LNCaP clone FGC (cell line): ENCODE data around the gene AJAP1.
"Not testable (repeated sequence)": the region's sequence is repeated elsewhere in the genome, so short reads cannot be mapped to it uniquely, and the experiment has no call there.

Source experiments
- DNase-seq: peaks from one replicate; pipeline ENCODE4 v3.0.0-alpha.2; 2011; ENCODE audit warnings: low read depth
- H3K4me3 ChIP-seq: 2 replicates; pipeline ENCODE4 v1.5.1; 2011; ENCODE audit warnings: mild to moderate bottlenecking, low read depth, low read length, control low read depth
- CTCF ChIP-seq: IDR thresholded peaks from 2 replicates; pipeline ENCODE4 v1.5.1; 2012; ENCODE audit warnings: mild to moderate bottlenecking; ENCODE audit not compliant: control insufficient read depth, insufficient read depth; ENCODE audit errors: extremely low read depth

AJAP1 gene

GRCh38 chr1:4664606-4665005, 10.2 kb downstream of the AJAP1 start:
- no peak for DNase-seq
- H3K4me3 ChIP-seq: no peak overlapping the region
- no peak for TF ChIP-seq CTCF

DNA sequence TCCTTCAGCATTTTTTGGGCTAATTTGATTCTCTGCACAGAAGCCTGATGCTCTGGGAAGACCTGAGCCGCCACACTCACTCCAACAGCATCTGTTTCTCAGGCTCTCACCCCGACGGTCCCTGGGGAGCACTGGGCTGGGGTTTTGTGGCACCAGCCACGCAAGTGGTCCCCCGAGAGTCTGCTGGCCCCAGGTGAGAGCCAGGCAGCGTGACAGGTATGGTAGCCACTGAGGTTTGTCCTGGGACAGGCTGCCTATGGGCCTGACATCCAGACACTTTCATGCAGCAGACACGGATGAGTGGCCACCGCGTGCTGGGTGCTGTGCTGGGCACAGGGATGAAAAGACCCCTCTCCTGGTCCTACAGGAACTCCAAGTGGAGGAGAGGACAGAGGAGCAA, 11.0 kb downstream of the AJAP1 start:
- no peak for TF ChIP-seq CTCF
- H3K4me3 ChIP-seq: no peak overlapping the region
- DNase-seq: no peak

DNA sequence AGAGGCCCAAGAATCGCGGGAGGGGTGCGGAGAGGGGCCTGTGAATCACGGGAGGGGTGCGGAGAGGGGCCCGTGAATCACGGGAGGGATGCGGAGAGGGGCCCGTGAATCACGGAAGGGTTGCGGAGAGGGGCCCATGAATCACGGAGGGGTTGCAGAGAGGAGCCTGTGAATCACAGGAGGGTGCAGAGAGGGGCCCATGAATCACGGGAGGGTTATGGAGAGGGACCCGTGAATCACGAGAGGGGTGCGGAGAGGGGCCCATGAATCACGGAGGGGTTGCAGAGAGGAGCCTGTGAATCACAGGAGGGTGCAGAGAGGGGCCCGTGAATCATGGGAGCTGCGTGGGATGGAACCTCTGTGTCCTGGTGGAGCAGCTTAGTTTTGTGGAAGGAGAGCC, 12.3 kb downstream of the AJAP1 start:
- DNase-seq, H3K4me3 ChIP-seq: not testable (repeated sequence)

- no peak for DNase-seq
- H3K4me3 ChIP-seq: no peak overlapping the region
- no peak for TF ChIP-seq CTCF
Observed at GRCh38 chr1:4668743-4669700, 14.6 kb downstream of the AJAP1 start.

DNA sequence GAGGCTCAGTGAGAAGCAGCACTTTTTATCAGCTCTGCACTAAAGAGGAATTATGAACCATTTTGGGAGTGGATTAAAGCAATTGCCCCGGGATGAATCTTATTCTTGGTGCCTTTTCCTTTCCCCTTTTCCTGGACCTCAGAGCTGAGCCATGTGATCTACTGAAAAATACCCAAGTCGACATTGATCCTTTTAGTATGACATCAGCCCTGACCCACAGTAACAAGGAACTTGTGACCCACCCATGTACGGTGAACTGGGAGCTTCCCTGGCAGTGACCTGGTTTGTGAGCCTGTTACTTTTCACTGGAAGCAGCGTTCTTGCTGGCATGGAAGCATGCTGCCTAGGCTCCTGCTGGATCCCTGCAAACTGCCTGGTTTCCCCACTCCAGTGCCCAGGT, 15.9 kb downstream of the AJAP1 start:
- DNase-seq: no peak
- TF ChIP-seq CTCF: no peak
- no peak overlapping the region for H3K4me3 ChIP-seq

DNA sequence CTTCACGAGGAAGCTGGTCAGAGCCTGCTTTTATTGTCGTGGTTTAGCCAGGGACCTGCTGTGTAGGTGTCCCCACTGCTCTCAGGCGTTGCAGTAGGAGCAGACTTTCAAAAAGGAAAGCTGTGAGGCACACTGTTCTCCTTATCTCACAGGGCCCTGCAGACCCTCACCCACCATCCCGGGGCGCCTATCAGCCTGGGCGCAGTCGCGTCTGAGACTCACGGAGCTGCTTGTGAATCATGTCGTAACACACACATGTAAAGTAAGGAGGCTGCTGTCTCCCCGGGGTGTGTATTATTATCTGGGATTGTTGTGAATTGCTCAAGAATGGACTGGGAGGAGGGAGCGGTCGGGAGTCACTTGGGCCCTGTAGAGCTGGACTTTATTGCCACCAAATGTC, 17.4 kb downstream of the AJAP1 start:
- no peak for TF ChIP-seq CTCF
- no peak overlapping the region for H3K4me3 ChIP-seq
- no peak for DNase-seq

DNA sequence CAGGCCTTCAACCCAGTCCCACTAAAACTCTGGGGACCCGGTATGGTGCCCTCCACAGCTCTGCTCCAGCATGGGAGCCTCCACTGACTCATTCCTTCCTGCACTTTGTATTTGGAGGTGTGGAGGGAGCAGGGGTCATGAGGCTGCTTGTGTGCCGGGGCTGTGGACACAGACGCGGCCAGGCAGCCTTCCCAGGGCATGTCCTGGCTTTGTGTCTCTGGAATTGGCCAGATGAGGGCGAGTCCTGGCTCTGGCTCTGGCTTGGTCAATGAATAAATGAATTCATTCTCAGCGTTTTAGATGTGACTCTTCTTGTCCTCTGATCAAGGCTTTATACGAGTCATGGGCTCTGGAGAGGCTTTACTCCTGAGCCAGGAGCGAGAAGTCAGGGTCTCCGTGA, 19.1 kb downstream of the AJAP1 start:
- H3K4me3 ChIP-seq: no peak overlapping the region
- TF ChIP-seq CTCF: no peak
- DNase-seq: no peak
